Common myeloid progenitor, CD34-positive (primary cell): ENCODE measurements around the gene TMCC3.

Experiments
- CTCF ChIA-PET: fragments of 350-600 bp; sonication (Branson Sonifier 250); formaldehyde crosslinking; loops from one replicate; lab custom pipeline; 2021; ENCODE audit warnings: antibody characterized with exemption; lab: Charles Lee
- POLR2A ChIA-PET: fragments of 350-600 bp; sonication (Branson Sonifier 250); formaldehyde crosslinking; loops from one replicate; lab custom pipeline; 2021; ENCODE audit warnings: antibody characterized with exemption; lab: Charles Lee
- DNase-seq, 3 donors: peaks; one replicate each; pipeline versions ENCODE4 v3.0.0 to v3.0.0-alpha.2; 2013
- H3K27ac ChIP-seq, 2 experiments: 1 replicate in 1 of 2; 2 replicates in 1 of 2; pipeline ENCODE4 v1.7.0; 2013; ENCODE audit warnings: inconsistent platforms in 2 of 2, low read length in 2 of 2, mild to moderate bottlenecking in 2 of 2, low read depth in 1 of 2, moderate library complexity in 1 of 2; ENCODE audit not compliant: severe bottlenecking in 2 of 2, insufficient read depth in 1 of 2, poor library complexity in 1 of 2
- H3K27me3 ChIP-seq, 5 experiments: replicated peaks in 2 of 5; 1 replicate in 3 of 5; 2 replicates in 2 of 5; pipeline versions ENCODE4 v1.6.1 to v1.7.0; 2013; ENCODE audit warnings: low read length in 4 of 5, mild to moderate bottlenecking in 2 of 5, moderate library complexity in 2 of 5, inconsistent platforms in 1 of 5; ENCODE audit not compliant: insufficient read depth in 5 of 5, control insufficient read depth in 4 of 5
- H3K36me3 ChIP-seq, 4 experiments: 1 replicate in 2 of 4; 2 replicates in 2 of 4; pipeline versions ENCODE4 v1.6.1 to v1.7.0; 2013; ENCODE audit warnings: low read length in 3 of 4, control low read depth in 1 of 4, mild to moderate bottlenecking in 1 of 4; ENCODE audit not compliant: control insufficient read depth in 4 of 4, insufficient read depth in 4 of 4
- H3K4me1 ChIP-seq, 4 experiments: 1 replicate in 3 of 4; 2 replicates in 1 of 4; pipeline versions ENCODE4 v1.6.1 to v1.7.1; 2013; ENCODE audit warnings: low read length in 3 of 4, mild to moderate bottlenecking in 3 of 4, control low read depth in 1 of 4, inconsistent platforms in 1 of 4, moderate library complexity in 1 of 4; ENCODE audit not compliant: control insufficient read depth in 4 of 4, insufficient read depth in 4 of 4; ENCODE audit errors: control extremely low read depth in 1 of 4
- H3K4me3 ChIP-seq, 7 experiments: 1 replicate in 4 of 7; 2 replicates in 3 of 7; pipeline versions ENCODE4 v1.5.1 to v1.7.0; 2013; ENCODE audit warnings: mild to moderate bottlenecking in 7 of 7, low read length in 6 of 7, moderate library complexity in 6 of 7, inconsistent platforms in 2 of 7, low read depth in 2 of 7, control low read depth in 1 of 7; ENCODE audit not compliant: insufficient read depth in 4 of 7, control insufficient read depth in 1 of 7; ENCODE audit errors: extremely low read depth in 1 of 7
- H3K9me3 ChIP-seq, 5 experiments: 1 replicate in 4 of 5; 2 replicates in 1 of 5; pipeline versions ENCODE4 v1.6.1 to v1.7.1; 2013; ENCODE audit warnings: low read length in 4 of 5, mild to moderate bottlenecking in 2 of 5, inconsistent platforms in 1 of 5, low read depth in 1 of 5, moderate library complexity in 1 of 5; ENCODE audit not compliant: control insufficient read depth in 4 of 5, insufficient read depth in 2 of 5; ENCODE audit errors: control extremely low read depth in 1 of 5
- WGBS: methylation state at CpG from one replicate; pipeline ENCODE4 v1.1.5; 2013; ENCODE audit not compliant: insufficient coverage; 5-methylcytosine and 5-hydroxymethylcytosine counted together

TMCC3 gene

DNA sequence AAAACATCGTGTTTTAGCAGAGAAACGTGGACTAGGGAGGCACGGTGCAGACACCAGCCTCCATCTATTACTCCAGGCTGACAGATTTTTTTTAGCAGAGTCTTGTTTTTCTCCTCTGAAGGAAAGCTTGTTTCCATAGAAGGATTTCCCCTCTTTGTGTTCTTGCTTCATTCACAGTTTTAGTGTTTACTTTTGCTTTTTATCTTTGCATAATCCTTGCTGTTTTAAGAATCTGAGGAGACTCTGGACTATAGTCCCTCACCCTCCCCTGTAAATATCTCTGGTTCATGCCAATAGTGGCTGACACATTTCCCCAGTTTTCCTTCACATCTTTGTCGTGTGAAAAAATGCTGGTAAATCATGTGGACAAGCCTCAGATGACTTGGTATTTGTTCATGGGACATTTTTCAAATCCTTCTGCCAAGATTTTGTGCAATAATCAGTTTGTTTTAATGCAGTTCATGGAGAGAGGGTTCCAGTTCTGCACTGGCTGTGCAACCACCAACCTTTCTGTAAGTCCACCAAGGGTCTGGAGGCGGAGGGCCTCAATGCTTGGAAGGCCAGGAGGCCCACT is 39.9 kb upstream of the TMCC3 start:
- no peaks in the 10 kb centered on the region for H3K9me3 ChIP-seq
- peaks cover 0 to 2% (median 0%) of the 10 kb centered on the region in 4 experiments for H3K4me1 ChIP-seq
- H3K27me3 ChIP-seq, result no peaks in the 10 kb centered on the region
- CTCF ChIA-PET, result interaction anchor here (1.2 kb wide), 2 partner anchors 10 to 27 kb away, joined by 3 read pairs; no protein-coding TSS in a partner anchor
- 17% methylated on average over 4 of the region's 5 CpGs for WGBS
- no peak overlapping the region for H3K27ac ChIP-seq
- POLR2A ChIA-PET, result no interaction called here
- no peaks in the 10 kb centered on the region for H3K36me3 ChIP-seq
- no peak for DNase-seq
- H3K4me3 ChIP-seq, result peak overlapping the region in 1 of 7 experiments; percentile 3

DNA sequence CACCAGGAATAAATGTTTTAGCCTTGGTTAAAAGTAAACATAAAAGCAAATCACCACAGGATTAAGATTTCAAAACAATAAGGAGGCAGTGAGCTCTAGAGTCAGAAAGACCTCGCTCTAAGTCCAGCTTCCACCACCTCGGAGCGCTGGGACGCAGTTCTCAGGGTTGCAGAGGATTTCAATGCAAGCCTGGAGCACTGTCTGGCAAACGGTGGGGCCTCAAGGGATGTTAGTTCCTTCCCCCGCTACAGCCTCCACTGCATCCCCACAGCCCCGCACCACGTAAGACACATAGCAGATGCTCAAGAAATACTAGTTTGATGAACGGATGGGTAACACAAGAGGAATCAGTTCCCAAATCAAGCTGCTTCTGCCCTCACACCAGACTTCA is 39.3 kb upstream of the TMCC3 start:
- H3K36me3 ChIP-seq, result no peaks in the 10 kb centered on the region
- ChIA-PET POLR2A (interaction anchor here (0.6 kb wide), 1 partner anchor 1575 kb away, joined by 6 read pairs; no protein-coding TSS in a partner anchor), CTCF (interaction anchor here (1.2 kb wide), 2 partner anchors 9 to 27 kb away, joined by 3 read pairs; no protein-coding TSS in a partner anchor)
- no peak for DNase-seq
- peaks cover 0 to 2% (median 0%) of the 10 kb centered on the region in 4 experiments for H3K4me1 ChIP-seq
- no peaks in the 10 kb centered on the region for H3K9me3 ChIP-seq
- no peaks in the 10 kb centered on the region for H3K27me3 ChIP-seq
- H3K27ac ChIP-seq, result no peak overlapping the region
- WGBS, result 98% methylated on average over 9 of the region's 9 CpGs
- peak overlapping the region in 1 of 7 experiments; percentile 3 for H3K4me3 ChIP-seq

DNA sequence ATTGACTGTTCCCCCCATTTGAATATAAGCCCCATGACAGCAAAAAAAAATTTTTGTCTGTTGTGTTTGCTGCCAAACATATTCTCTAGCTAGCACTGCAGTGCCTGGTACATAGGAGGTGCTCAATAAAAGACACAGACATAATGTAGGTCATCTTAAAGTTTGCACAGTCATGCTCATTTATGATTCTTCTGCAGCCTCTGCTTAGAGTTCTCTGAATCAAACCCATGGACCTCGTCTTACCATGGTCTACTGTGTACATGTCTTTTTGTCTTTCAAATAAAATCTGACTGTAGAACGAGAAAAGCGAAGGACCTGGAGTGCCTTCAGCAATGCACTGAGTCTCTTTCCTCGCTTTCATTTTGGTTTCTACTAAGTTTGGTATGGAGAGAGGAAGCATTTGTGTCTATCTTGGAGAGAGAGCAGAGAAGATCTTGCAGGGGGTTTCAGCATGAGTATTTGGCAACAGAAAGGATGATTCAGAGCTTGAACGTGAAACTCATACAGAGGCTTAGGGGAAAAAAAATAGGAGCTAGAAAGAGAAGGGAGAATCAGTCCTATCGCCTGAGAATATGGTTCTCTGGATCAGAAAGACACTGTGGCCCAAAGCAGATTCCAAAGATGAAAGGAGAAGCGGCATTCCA is 38.8 kb upstream of the TMCC3 start:
- Histone ChIP-seq H3K27me3 (no peaks in the 10 kb centered on the region), H3K36me3 (no peaks in the 10 kb centered on the region), H3K4me1 (peaks cover 0 to 2% (median 0%) of the 10 kb centered on the region in 4 experiments), H3K9me3 (no peaks in the 10 kb centered on the region), H3K27ac (no peak overlapping the region), H3K4me3 (no peak overlapping the region)
- ChIA-PET POLR2A (interaction anchor here (0.6 kb wide), 1 partner anchor 1575 kb away, joined by 6 read pairs; no protein-coding TSS in a partner anchor), CTCF (interaction anchor here (1.2 kb wide), 2 partner anchors 9 to 26 kb away, joined by 3 read pairs; no protein-coding TSS in a partner anchor)
- no peak for DNase-seq
- WGBS, result 90% methylated on average over 6 of the region's 7 CpGs

DNA sequence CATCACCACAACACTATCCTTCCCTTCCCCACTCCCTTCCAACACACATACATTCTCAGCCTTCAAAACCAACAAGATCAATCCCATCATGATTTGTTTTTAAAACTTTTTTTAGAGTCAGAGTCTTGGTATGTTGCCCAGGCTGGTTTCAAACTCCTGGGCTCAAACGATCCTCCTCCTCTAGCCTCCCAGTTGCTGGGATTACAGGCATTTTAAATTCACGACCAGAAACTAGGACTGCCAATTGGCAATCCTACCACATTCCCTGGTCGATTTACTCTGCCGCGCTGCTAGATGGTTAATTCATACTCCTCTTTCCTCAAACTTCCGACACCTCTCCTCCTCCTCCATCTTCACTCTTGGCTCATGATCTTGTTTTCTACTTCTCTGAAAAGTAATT is 37.5 kb upstream of the TMCC3 start:
- DNase-seq, result no peak

DNA sequence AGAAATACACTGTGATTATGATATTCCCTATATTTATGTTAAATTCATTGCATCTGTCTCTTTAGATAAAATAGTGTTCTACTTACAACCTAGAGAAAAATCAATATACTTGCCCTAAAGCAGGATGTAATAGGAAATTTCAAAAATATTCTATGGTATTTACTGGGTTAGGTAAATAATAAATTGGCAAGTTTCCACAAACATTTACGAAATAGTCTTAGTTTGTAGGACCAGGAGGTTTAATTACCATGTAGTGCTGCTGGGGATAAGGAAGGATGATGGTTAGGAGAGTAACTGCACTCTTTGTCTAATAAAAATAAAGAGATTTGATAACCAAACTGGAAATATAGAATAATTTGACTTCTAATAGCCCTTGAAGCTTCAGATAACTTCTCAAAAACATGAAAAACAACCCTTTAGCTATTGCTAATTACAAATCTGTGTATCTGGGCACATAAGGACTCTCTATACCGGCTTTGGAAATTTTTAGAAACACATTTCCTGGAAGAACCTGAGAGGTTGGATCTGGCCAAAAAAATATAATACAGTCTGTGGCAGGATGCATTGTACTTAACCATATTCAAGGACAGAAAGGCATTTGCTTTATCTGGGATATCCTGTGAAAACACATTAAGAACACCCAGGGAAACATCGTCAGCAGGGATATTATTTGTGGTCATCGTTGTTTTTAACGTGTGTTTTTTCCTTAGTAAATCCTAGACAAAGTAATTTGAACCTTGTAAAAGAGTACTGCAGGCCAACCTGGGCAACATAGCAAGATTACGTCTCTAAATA is 36.7 kb upstream of the TMCC3 start:
- DNase-seq, result no peak
- H3K4me3 ChIP-seq, result no peak overlapping the region
- CTCF ChIA-PET, result no interaction called here
- 100% methylated on average over 3 of the region's 6 CpGs for WGBS
- no peaks in the 10 kb centered on the region for H3K9me3 ChIP-seq
- H3K4me1 ChIP-seq, result peaks cover 0 to 20% (median 13%) of the 10 kb centered on the region in 4 experiments
- no peaks in the 10 kb centered on the region for H3K27me3 ChIP-seq
- no peaks in the 10 kb centered on the region for H3K36me3 ChIP-seq
- H3K27ac ChIP-seq, result no peak overlapping the region
- POLR2A ChIA-PET, result no interaction called here

More for the DNA sequence above, 37.5 kb upstream of the TMCC3 start:
- Histone ChIP-seq H3K27me3 (no peaks in the 10 kb centered on the region), H3K27ac (no peak overlapping the region), H3K4me3 (no peak overlapping the region), H3K9me3 (no peaks in the 10 kb centered on the region), H3K36me3 (no peaks in the 10 kb centered on the region), H3K4me1 (peaks cover 0 to 12% (median 10%) of the 10 kb centered on the region in 4 experiments)
- POLR2A ChIA-PET, result no interaction called here
- WGBS, result 95% methylated on average over 6 of the region's 6 CpGs
- CTCF ChIA-PET, result no interaction called here

DNA sequence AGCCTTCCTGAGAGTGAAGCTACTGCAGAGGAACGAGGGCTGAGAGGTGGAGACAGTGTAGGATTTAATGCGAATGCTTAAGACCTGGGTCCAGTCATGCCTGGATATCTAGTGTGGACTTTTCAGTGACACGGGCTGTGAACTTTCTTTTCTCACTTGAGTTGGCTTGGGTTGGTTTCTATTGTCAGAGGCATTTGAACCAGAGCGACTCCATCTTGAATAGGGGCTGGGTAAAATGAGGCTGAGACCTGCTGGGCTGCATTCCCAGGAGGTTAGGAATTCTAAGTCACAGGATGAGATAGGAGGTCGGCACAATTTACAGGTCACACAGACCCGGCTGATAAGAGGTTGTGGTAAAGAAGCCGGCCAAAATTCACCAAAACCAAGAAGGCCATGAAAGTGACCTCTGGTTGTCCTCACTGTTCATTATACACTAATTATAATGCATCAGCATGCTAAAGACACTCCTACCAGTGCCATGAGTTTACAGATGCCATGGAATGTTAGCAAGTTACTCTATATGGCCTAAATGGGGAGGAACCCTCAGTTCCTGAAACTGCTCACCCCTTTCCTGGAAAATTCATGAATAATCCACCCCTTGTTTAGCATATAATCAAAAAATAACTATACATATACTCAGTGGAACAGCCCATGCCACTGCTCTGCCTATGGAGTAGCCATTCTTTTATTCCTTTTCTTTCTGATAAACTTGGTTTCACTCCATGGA is 34.2 kb upstream of the TMCC3 start:
- ChIA-PET POLR2A (interaction anchor here (0.6 kb wide), 1 partner anchor 17 kb away, joined by 3 read pairs; no protein-coding TSS in a partner anchor), CTCF (interaction anchor here (1.0 kb wide), 1 partner anchor 18 kb away, joined by 3 read pairs; no protein-coding TSS in a partner anchor)
- WGBS, result 100% methylated on average over 3 of the region's 7 CpGs
- H3K27ac ChIP-seq, result no peak overlapping the region
- no peaks in the 10 kb centered on the region for H3K27me3 ChIP-seq
- H3K4me1 ChIP-seq, result peaks cover 0 to 20% (median 12%) of the 10 kb centered on the region in 4 experiments
- H3K4me3 ChIP-seq, result no peak overlapping the region
- no peaks in the 10 kb centered on the region for H3K9me3 ChIP-seq
- DNase-seq, result no peak
- no peaks in the 10 kb centered on the region for H3K36me3 ChIP-seq
